CD14-positive monocyte (primary cell): ENCODE results near the gene SLC35F6. TPM values are rescaled to one million over a fixed set of nuclear protein-coding genes. Genes with fewer than 3 reads are reported as not detected.

Experiments used
- DNase-seq, 3 donors: peaks; one replicate each; pipeline ENCODE4 v3.0.0-alpha.2; 2011 to 2022
- H2AFZ ChIP-seq: 2 replicates; pipeline ENCODE4 v1.6.0; 2012; ENCODE audit warnings: mild to moderate bottlenecking, low read depth, low read length, inconsistent platforms; ENCODE audit not compliant: insufficient read depth, poor library complexity, severe bottlenecking
- H3K27ac ChIP-seq, 2 donors: 1 replicate in 1 of 2; 2 replicates in 1 of 2; pipeline ENCODE4 v1.5.1; 2012 to 2013; ENCODE audit warnings: low read length in 2 of 2, control low read depth in 1 of 2, inconsistent platforms in 1 of 2, low read depth in 1 of 2, mild to moderate bottlenecking in 1 of 2
- H3K27me3 ChIP-seq, 2 donors: one replicate each; pipeline versions ENCODE4 v1.6.0 to v1.6.1; 2011 to 2013; ENCODE audit warnings: low read length in 2 of 2; ENCODE audit not compliant: control insufficient read depth in 2 of 2, insufficient read depth in 2 of 2
- H3K36me3 ChIP-seq, 2 donors: replicated peaks in 1 of 2; 1 replicate in 1 of 2; 2 replicates in 1 of 2; pipeline versions ENCODE4 v1.5.1 to v1.6.1; 2012 to 2013; ENCODE audit warnings: low read length in 2 of 2, control low read depth in 1 of 2, inconsistent platforms in 1 of 2, mild to moderate bottlenecking in 1 of 2; ENCODE audit not compliant: insufficient read depth in 2 of 2, control insufficient read depth in 1 of 2
- H3K4me1 ChIP-seq, 2 donors: 1 replicate in 1 of 2; 2 replicates in 1 of 2; pipeline versions ENCODE4 v1.5.1 to v1.6.1; 2012 to 2013; ENCODE audit warnings: low read length in 2 of 2, control low read depth in 1 of 2, inconsistent platforms in 1 of 2, mild to moderate bottlenecking in 1 of 2, moderate library complexity in 1 of 2; ENCODE audit not compliant: insufficient read depth in 2 of 2, control insufficient read depth in 1 of 2
- H3K4me2 ChIP-seq: replicated peaks from 2 replicates; pipeline ENCODE3; 2012; ENCODE audit warnings: low read length, moderate library complexity, mild to moderate bottlenecking; ENCODE audit not compliant: poor library complexity, severe bottlenecking; ENCODE audit errors: extremely low read depth
- H3K4me3 ChIP-seq, 3 experiments: fragments of 200-600 bp in 1 of 3; sonication (generic) in 1 of 3; replicated peaks in 1 of 3; 1 replicate in 2 of 3; 2 replicates in 1 of 3; pipeline ENCODE4 v1.5.1; 2011 to 2013; ENCODE audit warnings: low read length in 3 of 3, mild to moderate bottlenecking in 3 of 3, control low read depth in 2 of 3, low read depth in 2 of 3, inconsistent platforms in 1 of 3, moderate library complexity in 1 of 3
- H3K79me2 ChIP-seq: 2 replicates; pipeline ENCODE4 v1.6.0; 2012; ENCODE audit warnings: mild to moderate bottlenecking, control low read depth, inconsistent platforms, low read length, moderate library complexity; ENCODE audit not compliant: insufficient read depth
- H3K9ac ChIP-seq: 2 replicates; pipeline ENCODE4 v1.6.0; 2017; ENCODE audit warnings: low read length, mild to moderate bottlenecking; ENCODE audit not compliant: insufficient read depth, poor library complexity, severe bottlenecking
- H3K9me3 ChIP-seq, 2 donors: replicated peaks in 1 of 2; 1 replicate in 1 of 2; 2 replicates in 1 of 2; pipeline versions ENCODE4 v1.5.1 to v1.6.1; 2012 to 2013; ENCODE audit warnings: low read length in 2 of 2, control low read depth in 1 of 2; ENCODE audit not compliant: control insufficient read depth in 1 of 2, insufficient read depth in 1 of 2
- H4K20me1 ChIP-seq: 2 replicates; pipeline ENCODE4 v1.6.0; 2012; ENCODE audit warnings: mild to moderate bottlenecking, low read length, control low read depth, moderate library complexity; ENCODE audit not compliant: insufficient read depth
- H3K27ac Mint-ChIP-seq, 7 donors: one replicate each; pipeline ENCODE4 v1.8.0; 2020; ENCODE audit warnings: mild to moderate bottlenecking in 7 of 7, mixed read lengths in 7 of 7, moderate library complexity in 6 of 7, inconsistent platforms in 2 of 7
- H3K27me3 Mint-ChIP-seq, 3 donors: one replicate each; pipeline ENCODE4 v1.8.0; 2021 to 2022; ENCODE audit warnings: low read depth in 3 of 3, mild to moderate bottlenecking in 3 of 3, mixed read lengths in 3 of 3, moderate library complexity in 3 of 3, inconsistent platforms in 1 of 3
- H3K36me3 Mint-ChIP-seq, 2 donors: one replicate each; pipeline ENCODE4 v1.8.0; 2020; ENCODE audit warnings: mixed read lengths in 2 of 2, inconsistent platforms in 1 of 2, mild to moderate bottlenecking in 1 of 2
- H3K4me1 Mint-ChIP-seq: one replicate; pipeline ENCODE4 v1.8.0; 2020; ENCODE audit warnings: mild to moderate bottlenecking, mixed read lengths
- H3K4me3 Mint-ChIP-seq, 2 donors: one replicate each; pipeline ENCODE4 v1.8.0; 2020; ENCODE audit warnings: mild to moderate bottlenecking in 2 of 2, mixed read lengths in 2 of 2, moderate library complexity in 1 of 2
- H3K9me3 Mint-ChIP-seq, 7 donors: one replicate each; pipeline ENCODE4 v1.8.0; 2020 to 2022; ENCODE audit warnings: mixed read lengths in 7 of 7, mild to moderate bottlenecking in 6 of 7, moderate library complexity in 6 of 7, inconsistent platforms in 2 of 7
- WGBS: methylation state at CpG from one replicate; pipeline ENCODE4 v1.1.5; 2013; ENCODE audit warnings: missing lambda C conversion rate; ENCODE audit not compliant: insufficient coverage; 5-methylcytosine and 5-hydroxymethylcytosine counted together
- intact Hi-C, 2 donors: fragments of 100-400 bp; cut with micrococcal nuclease; formaldehyde crosslinking; loops; one replicate each; pipeline versions ENCODE4 v1.15.0 to v1.15.1; 2023
- polyA plus RNA-seq, 3 donors: library from polyadenylated mRNA; depleted of rRNA in 1 of 3; unstranded in 2 of 3; stranded (reverse) in 1 of 3; fragments of 300-500 nt in 2 of 3; fragments of >200 nt in 1 of 3; fragmentation: Illumina TruSeq in 2 of 3; gene quantifications; 1 replicate in 2 of 3; 2 replicates in 1 of 3; pipeline ENCODE4 v1.2.3, GENCODE V29; 2012 to 2021
- TF ChIP-seq, protein P1 (sequence below): fragments of 200-600 bp; IDR thresholded peaks from one replicate; pipeline ENCODE4 v1.8.0; 2022; ENCODE audit warnings: antibody characterized with exemption, mild to moderate bottlenecking

Gene SLC35F6
- polyA plus RNA-seq, 3 donors, result 11.3 to 22.2 (median 15.1) TPM

DNA sequence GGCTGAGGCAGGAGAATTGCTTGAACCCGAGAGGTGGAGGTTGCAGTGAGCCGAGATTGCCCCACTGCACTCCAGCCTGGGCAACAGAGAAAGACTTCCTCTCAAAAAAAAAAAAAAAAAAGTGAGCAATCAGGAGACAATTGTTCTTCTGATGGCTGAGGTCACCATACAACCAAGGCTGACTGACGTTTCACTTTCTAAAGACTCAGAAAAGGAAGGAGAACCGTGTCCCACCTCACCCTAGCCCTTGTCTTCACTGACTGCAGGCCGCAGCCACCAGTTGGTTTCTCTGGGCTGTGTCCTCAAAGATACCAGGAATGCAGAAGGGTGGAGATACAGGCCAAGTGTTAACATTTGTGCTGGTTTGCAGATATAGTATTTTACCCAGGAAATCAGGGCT, 7.7 kb upstream of the SLC35F6 start:
- Histone ChIP-seq H3K27ac (no peak overlapping the region), H3K27me3 (no peaks in the 10 kb centered on the region), H3K9me3 (no peaks in the 10 kb centered on the region), H3K36me3 (no peaks in the 10 kb centered on the region), H2AFZ (no peak overlapping the region), H3K79me2 (no peaks in the 10 kb centered on the region), H3K4me2 (no peak overlapping the region), H3K4me3 (no peak overlapping the region), H4K20me1 (no peaks in the 10 kb centered on the region), H3K9ac (no peak overlapping the region), H3K4me1 (no peaks in the 10 kb centered on the region)
- Mint-ChIP-seq H3K4me3 (no peak overlapping the region), H3K4me1 (peaks cover 12% of the 10 kb centered on the region), H3K9me3 (no peaks in the 10 kb centered on the region), H3K27ac (no peak overlapping the region), H3K36me3 (no peaks in the 10 kb centered on the region), H3K27me3 (peaks cover 0 to 4% (median 1%) of the 10 kb centered on the region in 3 donors)
- no CpG with 5 or more reads among the region's 5 CpGs for WGBS
- intact Hi-C loops, result no loop called here
- TF ChIP-seq, protein P1, sequence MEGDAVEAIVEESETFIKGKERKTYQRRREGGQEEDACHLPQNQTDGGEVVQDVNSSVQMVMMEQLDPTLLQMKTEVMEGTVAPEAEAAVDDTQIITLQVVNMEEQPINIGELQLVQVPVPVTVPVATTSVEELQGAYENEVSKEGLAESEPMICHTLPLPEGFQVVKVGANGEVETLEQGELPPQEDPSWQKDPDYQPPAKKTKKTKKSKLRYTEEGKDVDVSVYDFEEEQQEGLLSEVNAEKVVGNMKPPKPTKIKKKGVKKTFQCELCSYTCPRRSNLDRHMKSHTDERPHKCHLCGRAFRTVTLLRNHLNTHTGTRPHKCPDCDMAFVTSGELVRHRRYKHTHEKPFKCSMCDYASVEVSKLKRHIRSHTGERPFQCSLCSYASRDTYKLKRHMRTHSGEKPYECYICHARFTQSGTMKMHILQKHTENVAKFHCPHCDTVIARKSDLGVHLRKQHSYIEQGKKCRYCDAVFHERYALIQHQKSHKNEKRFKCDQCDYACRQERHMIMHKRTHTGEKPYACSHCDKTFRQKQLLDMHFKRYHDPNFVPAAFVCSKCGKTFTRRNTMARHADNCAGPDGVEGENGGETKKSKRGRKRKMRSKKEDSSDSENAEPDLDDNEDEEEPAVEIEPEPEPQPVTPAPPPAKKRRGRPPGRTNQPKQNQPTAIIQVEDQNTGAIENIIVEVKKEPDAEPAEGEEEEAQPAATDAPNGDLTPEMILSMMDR, result no peak
- no peak for DNase-seq

DNA sequence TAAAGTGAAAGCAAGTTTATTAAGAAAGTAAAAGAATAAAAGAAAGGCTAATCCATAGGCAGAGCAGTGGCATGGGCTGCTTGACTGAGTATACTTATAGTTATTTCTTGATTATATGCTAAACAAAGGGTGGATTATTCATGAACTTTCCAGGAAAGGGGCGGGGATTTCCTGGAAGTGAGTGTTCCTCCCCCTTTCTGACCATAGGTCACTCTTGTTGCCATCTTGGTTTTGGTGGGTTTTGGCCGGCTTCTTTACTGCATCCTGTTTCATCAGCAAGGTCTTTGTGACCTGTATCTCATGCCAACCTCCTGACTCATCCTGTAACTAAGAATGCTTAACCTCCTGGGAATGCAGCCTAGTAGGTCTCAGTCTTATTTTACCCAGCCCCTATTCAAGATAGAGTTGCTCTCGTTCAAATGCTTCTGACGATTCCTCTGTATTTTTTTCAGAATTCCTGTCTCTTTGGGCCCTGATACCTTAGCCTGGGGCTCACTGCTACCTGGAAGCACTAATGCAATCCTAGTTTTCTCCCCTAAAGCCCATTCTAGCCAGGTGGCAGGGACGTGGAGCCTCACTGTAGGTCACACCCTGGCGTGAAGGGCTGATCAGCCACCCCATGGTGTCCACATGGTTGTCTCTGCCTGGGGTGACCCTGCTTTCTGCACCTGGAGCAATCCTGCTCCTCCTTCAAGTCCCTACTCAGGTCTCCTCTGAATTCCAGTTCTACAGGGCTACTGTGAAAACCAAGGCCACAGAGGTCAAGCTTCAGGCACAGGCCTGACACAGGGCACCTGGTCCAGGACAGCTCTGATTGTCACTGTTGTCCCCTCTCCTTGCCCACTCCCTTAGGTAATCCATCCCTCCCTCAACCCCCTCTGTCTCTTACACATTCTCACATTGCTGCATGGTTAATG, 6.0 kb upstream of the SLC35F6 start:
- H3K4me3 ChIP-seq, result no peak overlapping the region
- no peaks in the 10 kb centered on the region for H4K20me1 ChIP-seq
- Mint-ChIP-seq H3K9me3 (no peaks in the 10 kb centered on the region), H3K27ac (no peak overlapping the region), H3K36me3 (no peaks in the 10 kb centered on the region), H3K4me1 (peaks cover 12% of the 10 kb centered on the region), H3K4me3 (no peak overlapping the region), H3K27me3 (peaks cover 4 to 12% (median 5%) of the 10 kb centered on the region in 3 donors)
- no peaks in the 10 kb centered on the region for H3K4me1 ChIP-seq
- H3K9ac ChIP-seq, result no peak overlapping the region
- TF ChIP-seq, protein P1, result no peak
- H3K9me3 ChIP-seq, result no peaks in the 10 kb centered on the region
- intact Hi-C loops, result no loop called here
- H3K36me3 ChIP-seq, result no peaks in the 10 kb centered on the region
- 83% methylated on average over 5 of the region's 6 CpGs for WGBS
- H3K79me2 ChIP-seq, result no peaks in the 10 kb centered on the region
- H3K27ac ChIP-seq, result no peak overlapping the region
- peaks cover 0 to under 1% of the 10 kb centered on the region in 2 donors for H3K27me3 ChIP-seq
- peak in 1 of 3 donors; percentile 16 for DNase-seq
- H2AFZ ChIP-seq, result no peak overlapping the region
- H3K4me2 ChIP-seq, result no peak overlapping the region
